ENCODE data around the gene OR2AT4. TPM values are rescaled to one million over a fixed set of nuclear protein-coding genes. Genes with fewer than 3 reads are reported as not detected.
A peak's percentile ranks its signal among the peaks of the same experiment; 100 is the strongest.

The OR2AT4 gene
- total RNA-seq, 1 experiment from 2014 or later: not detected

DNA sequence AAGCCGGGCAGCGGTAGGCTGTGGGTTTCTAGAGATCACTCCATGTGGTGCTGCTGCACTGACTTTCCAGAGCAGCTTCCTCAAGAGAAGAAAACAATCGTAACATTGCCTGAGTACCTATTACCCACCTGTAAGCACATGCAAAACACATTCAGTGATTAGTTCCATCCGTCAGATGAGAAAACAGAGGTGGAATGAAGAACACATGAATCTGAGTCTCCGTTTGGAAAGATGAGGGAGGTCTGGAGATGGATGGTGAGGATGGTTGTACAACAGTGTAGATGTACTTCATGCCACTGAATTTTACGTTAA, 46.7 kb upstream of the OR2AT4 start:
- ATAC-seq: no peak; the same call in 1 of the 2 replicates
- no peaks in the 10 kb centered on the region; the same call in 1 of the 2 replicates for H3K27me3 ChIP-seq (ENCODE audit: control insufficient read depth, insufficient read depth, low read length)
- peaks cover 10% of the 10 kb centered on the region for H3K4me1 ChIP-seq (ENCODE audit: control insufficient read depth, insufficient read depth, low read length)
- intact Hi-C loops (cut with micrococcal nuclease; ENCODE audit: unreplicated experiment) (loop anchor here (5.0 kb wide), 1 partner anchor 121 kb away; no protein-coding TSS in a partner anchor), in situ Hi-C loops (cut with HindIII; ENCODE audit: low pct_unique_long_range_greater_than_20kb, low sequenced_read_pairs) (no loop called here)
- BruUV-seq (replicated peaks): no TSS peak
- POLR2A ChIA-PET: no interaction called here
- H3K9me3 ChIP-seq (ENCODE audit: control insufficient read depth, insufficient read depth, low read depth, low read length): no peaks in the 10 kb centered on the region
- DNase-seq (ENCODE audit: low read depth, low spot score): no peak
- TF ChIP-seq SIN3A (IDR thresholded peaks at IDR 0.05; ENCODE audit: borderline replicate concordance, insufficient read depth, low read depth, low read length) (no peak), POLR2AphosphoS5 (IDR thresholded peaks at IDR 0.05; ENCODE audit: low read depth, low read length) (no peak), TCF7L2 (IDR thresholded peaks at IDR 0.05; ENCODE audit: low read depth, low read length) (no peak)
- TF ChIP-seq, protein P1, sequence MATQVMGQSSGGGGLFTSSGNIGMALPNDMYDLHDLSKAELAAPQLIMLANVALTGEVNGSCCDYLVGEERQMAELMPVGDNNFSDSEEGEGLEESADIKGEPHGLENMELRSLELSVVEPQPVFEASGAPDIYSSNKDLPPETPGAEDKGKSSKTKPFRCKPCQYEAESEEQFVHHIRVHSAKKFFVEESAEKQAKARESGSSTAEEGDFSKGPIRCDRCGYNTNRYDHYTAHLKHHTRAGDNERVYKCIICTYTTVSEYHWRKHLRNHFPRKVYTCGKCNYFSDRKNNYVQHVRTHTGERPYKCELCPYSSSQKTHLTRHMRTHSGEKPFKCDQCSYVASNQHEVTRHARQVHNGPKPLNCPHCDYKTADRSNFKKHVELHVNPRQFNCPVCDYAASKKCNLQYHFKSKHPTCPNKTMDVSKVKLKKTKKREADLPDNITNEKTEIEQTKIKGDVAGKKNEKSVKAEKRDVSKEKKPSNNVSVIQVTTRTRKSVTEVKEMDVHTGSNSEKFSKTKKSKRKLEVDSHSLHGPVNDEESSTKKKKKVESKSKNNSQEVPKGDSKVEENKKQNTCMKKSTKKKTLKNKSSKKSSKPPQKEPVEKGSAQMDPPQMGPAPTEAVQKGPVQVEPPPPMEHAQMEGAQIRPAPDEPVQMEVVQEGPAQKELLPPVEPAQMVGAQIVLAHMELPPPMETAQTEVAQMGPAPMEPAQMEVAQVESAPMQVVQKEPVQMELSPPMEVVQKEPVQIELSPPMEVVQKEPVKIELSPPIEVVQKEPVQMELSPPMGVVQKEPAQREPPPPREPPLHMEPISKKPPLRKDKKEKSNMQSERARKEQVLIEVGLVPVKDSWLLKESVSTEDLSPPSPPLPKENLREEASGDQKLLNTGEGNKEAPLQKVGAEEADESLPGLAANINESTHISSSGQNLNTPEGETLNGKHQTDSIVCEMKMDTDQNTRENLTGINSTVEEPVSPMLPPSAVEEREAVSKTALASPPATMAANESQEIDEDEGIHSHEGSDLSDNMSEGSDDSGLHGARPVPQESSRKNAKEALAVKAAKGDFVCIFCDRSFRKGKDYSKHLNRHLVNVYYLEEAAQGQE (IDR thresholded peaks at IDR 0.05; ENCODE audit: insufficient read depth in 1 of 2, low read depth in 2 of 2, low read length in 1 of 2): no peak
- TF ChIP-seq, protein P2, sequence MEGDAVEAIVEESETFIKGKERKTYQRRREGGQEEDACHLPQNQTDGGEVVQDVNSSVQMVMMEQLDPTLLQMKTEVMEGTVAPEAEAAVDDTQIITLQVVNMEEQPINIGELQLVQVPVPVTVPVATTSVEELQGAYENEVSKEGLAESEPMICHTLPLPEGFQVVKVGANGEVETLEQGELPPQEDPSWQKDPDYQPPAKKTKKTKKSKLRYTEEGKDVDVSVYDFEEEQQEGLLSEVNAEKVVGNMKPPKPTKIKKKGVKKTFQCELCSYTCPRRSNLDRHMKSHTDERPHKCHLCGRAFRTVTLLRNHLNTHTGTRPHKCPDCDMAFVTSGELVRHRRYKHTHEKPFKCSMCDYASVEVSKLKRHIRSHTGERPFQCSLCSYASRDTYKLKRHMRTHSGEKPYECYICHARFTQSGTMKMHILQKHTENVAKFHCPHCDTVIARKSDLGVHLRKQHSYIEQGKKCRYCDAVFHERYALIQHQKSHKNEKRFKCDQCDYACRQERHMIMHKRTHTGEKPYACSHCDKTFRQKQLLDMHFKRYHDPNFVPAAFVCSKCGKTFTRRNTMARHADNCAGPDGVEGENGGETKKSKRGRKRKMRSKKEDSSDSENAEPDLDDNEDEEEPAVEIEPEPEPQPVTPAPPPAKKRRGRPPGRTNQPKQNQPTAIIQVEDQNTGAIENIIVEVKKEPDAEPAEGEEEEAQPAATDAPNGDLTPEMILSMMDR (IDR thresholded peaks at IDR 0.05): no peak
- H3K4me3 ChIP-seq (ENCODE audit: low read depth in 2 of 2, low read length in 2 of 2): no peak overlapping the region
- H3K36me3 ChIP-seq (ENCODE audit: control insufficient read depth, insufficient read depth, low read length): no peaks in the 10 kb centered on the region
- CTCF ChIA-PET: interaction anchor here (2.0 to 5.8 kb wide), 4 partner anchors 53 to 104 kb away, joined by 5 to 83 read pairs (median 62); partner anchors contain the start of gene TPBGL
- no peak overlapping the region for H3K27ac ChIP-seq (ENCODE audit: low read length)

DNA sequence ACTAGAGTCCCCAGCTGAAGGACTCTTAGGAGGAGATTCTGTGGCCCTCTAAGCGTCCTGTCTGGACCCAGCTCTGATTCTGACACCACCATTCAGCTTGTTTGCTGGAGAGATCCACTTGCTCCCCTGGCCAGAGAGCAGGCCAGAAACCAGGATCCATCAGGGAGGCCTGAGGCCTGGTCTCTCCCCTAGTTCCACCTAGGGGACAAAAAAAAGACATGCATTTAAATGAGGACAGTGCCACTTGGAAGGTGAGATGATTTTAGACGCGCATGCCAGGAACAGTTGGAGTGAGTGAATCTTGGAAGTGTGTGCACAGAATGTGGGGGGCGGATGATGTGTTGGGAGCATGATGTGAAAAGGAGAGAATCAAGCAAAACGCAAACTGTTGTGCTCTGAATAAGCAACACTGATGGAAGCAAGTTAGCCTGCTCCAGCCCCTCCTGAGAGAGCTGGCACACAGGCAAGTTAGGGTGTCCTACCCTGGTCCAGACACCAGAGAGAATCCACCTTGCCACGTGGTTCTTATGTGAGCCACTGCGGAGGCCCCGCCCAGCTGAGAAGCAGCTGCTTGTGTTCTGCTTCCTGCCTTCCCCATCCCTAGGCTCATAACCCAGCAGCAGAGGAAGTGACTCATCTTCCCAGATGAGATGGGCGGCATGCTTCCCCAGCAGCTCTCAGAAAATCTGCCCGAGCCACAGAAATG, 46.2 kb upstream of the OR2AT4 start:
- CTCF ChIA-PET: interaction anchor here (0.6 to 5.8 kb wide), 5 partner anchors 52 to 105 kb away, joined by 3 to 83 read pairs (median 59); partner anchors contain the start of gene TPBGL
- POLR2A ChIA-PET: no interaction called here
- Histone ChIP-seq H3K9me3 (ENCODE audit: control insufficient read depth, insufficient read depth, low read depth, low read length) (no peaks in the 10 kb centered on the region), H3K27me3 (ENCODE audit: control insufficient read depth, insufficient read depth, low read length) (no peaks in the 10 kb centered on the region; the same call in 1 of the 2 replicates), H3K4me1 (ENCODE audit: control insufficient read depth, insufficient read depth, low read length) (peaks cover 10% of the 10 kb centered on the region), H3K27ac (ENCODE audit: low read length) (no peak overlapping the region; the same call in 1 of the 2 replicates), H3K36me3 (ENCODE audit: control insufficient read depth, insufficient read depth, low read length) (no peaks in the 10 kb centered on the region), H3K4me3 (ENCODE audit: low read depth in 2 of 2, low read length in 2 of 2) (no peak overlapping the region)
- DNase-seq (ENCODE audit: low read depth, low spot score) (peak; percentile 68), ATAC-seq (peak; percentile 87)
- TF ChIP-seq SIN3A (IDR thresholded peaks at IDR 0.05; ENCODE audit: borderline replicate concordance, insufficient read depth, low read depth, low read length) (no peak), POLR2AphosphoS5 (IDR thresholded peaks at IDR 0.05; ENCODE audit: low read depth, low read length) (no peak), TCF7L2 (IDR thresholded peaks at IDR 0.05; ENCODE audit: low read depth, low read length) (no peak)
- TF ChIP-seq, protein P1 (IDR thresholded peaks at IDR 0.05; ENCODE audit: insufficient read depth in 1 of 2, low read depth in 2 of 2, low read length in 1 of 2): no peak
- TF ChIP-seq, protein P2 (IDR thresholded peaks at IDR 0.05): no peak
- in situ Hi-C loops (cut with HindIII; ENCODE audit: low pct_unique_long_range_greater_than_20kb, low sequenced_read_pairs) (no loop called here), intact Hi-C loops (cut with micrococcal nuclease; ENCODE audit: unreplicated experiment) (loop anchor here (5.0 kb wide), 1 partner anchor 121 kb away; no protein-coding TSS in a partner anchor)
- BruUV-seq (replicated peaks): no TSS peak
